RWPE2 (cell line): ENCODE measurements around the gene IRF1.
A peak's percentile ranks its signal among the peaks of the same experiment; 100 is the strongest.
"Not testable (repeated sequence)": the region's sequence is repeated elsewhere in the genome, so short reads cannot be mapped to it uniquely, and the experiment has no call there.

Experiments
- ATAC-seq: fragments of 200-7000 bp; cut with Tn5 transposase; 3 replicates; pipeline ENCODE4 v1.9.1; 2021; ENCODE audit warnings: low read depth
- DNase-seq: peaks from one replicate; pipeline ENCODE4 v3.0.0-alpha.2; 2020; ENCODE audit warnings: low spot score
- H3K27ac ChIP-seq: fragments of 450-650 bp; 2 replicates; pipeline ENCODE4 v1.5.1; 2017; ENCODE audit warnings: mild to moderate bottlenecking; ENCODE audit not compliant: poor library complexity, severe bottlenecking
- H3K27me3 ChIP-seq: fragments of 250-450 bp; sonication (Bioruptor Pico); 2 replicates; pipeline ENCODE4 v1.5.1; 2021; ENCODE audit warnings: mild to moderate bottlenecking, moderate library complexity; ENCODE audit not compliant: insufficient read depth, poor library complexity, severe bottlenecking
- H3K36me3 ChIP-seq: fragments of 250-450 bp; sonication (Bioruptor Pico); 2 replicates; pipeline ENCODE4 v1.5.1; 2020; ENCODE audit warnings: low read depth, mild to moderate bottlenecking, moderate library complexity
- H3K4me1 ChIP-seq: fragments of 250-450 bp; sonication (Bioruptor Pico); 2 replicates; pipeline ENCODE4 v1.5.1; 2021; ENCODE audit warnings: mild to moderate bottlenecking, moderate library complexity; ENCODE audit not compliant: insufficient read depth, poor library complexity, severe bottlenecking
- H3K4me3 ChIP-seq: fragments of 250-450 bp; sonication (Bioruptor Pico); 2 replicates; pipeline ENCODE4 v1.5.1; 2021; ENCODE audit warnings: mild to moderate bottlenecking, moderate library complexity; ENCODE audit not compliant: severe bottlenecking
- H3K9me3 ChIP-seq: fragments of 250-450 bp; sonication (Bioruptor Pico); 2 replicates; pipeline ENCODE4 v1.5.1; 2021; ENCODE audit warnings: mild to moderate bottlenecking, moderate library complexity; ENCODE audit not compliant: severe bottlenecking
- TF ChIP-seq, protein P1 (sequence below): fragments of 450-650 bp; IDR thresholded peaks from one replicate; pipeline ENCODE4 v1.5.1; 2017; ENCODE audit warnings: mild to moderate bottlenecking, moderate library complexity; ENCODE audit not compliant: poor library complexity, severe bottlenecking

Gene IRF1

DNA sequence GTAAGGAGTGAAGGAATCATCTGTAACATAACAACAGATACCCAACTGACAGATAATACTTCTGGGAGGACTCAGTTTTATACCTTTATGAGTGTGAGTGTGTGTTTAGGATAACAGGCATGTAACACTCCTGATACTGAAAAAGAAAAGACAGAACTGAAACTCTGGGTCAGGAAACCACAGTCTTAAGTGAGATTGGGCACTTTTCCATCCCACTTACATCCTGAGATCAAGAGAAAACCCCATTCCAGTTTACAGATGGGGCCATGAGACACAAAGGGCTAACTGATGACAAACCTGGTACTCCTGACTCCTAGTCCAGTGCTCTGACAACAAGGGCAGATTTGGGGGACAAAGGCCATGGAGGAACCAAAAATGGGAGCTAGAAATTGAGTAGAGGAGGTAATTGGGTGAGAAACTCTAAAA is 34.7 kb upstream of the IRF1 start:
- TF ChIP-seq, protein P1, sequence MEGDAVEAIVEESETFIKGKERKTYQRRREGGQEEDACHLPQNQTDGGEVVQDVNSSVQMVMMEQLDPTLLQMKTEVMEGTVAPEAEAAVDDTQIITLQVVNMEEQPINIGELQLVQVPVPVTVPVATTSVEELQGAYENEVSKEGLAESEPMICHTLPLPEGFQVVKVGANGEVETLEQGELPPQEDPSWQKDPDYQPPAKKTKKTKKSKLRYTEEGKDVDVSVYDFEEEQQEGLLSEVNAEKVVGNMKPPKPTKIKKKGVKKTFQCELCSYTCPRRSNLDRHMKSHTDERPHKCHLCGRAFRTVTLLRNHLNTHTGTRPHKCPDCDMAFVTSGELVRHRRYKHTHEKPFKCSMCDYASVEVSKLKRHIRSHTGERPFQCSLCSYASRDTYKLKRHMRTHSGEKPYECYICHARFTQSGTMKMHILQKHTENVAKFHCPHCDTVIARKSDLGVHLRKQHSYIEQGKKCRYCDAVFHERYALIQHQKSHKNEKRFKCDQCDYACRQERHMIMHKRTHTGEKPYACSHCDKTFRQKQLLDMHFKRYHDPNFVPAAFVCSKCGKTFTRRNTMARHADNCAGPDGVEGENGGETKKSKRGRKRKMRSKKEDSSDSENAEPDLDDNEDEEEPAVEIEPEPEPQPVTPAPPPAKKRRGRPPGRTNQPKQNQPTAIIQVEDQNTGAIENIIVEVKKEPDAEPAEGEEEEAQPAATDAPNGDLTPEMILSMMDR, result no peak
- Histone ChIP-seq H3K4me1 (no peaks in the 10 kb centered on the region), H3K9me3 (peaks cover 10% of the 10 kb centered on the region), H3K36me3 (no peaks in the 10 kb centered on the region), H3K4me3 (no peak overlapping the region), H3K27ac (no peak overlapping the region), H3K27me3 (no peaks in the 10 kb centered on the region)
- DNase-seq (no peak), ATAC-seq (no peak)

DNA sequence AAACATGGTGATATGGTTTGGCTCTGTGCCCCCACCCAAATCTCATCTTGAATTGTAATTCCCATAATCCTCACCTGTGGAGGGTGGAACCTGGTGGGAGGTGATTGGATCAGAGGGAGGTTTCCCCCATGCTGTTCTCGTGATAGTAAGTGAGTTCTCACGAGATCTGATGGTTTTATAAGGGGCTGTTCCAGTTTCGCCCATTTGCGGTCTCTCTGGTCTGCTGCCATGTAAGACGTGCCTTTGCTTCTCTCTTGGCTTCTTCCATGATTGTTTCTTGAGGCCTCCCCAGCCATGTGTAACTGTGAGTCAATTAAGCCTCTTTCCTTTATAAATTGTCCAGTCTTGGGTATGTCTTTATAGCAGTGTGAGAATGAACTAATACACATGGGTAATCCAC is 34.3 kb upstream of the IRF1 start:
- not testable (repeated sequence) for H3K36me3 ChIP-seq, ATAC-seq, H3K9me3 ChIP-seq, DNase-seq, H3K27ac ChIP-seq, H3K4me3 ChIP-seq, H3K4me1 ChIP-seq, H3K27me3 ChIP-seq

DNA sequence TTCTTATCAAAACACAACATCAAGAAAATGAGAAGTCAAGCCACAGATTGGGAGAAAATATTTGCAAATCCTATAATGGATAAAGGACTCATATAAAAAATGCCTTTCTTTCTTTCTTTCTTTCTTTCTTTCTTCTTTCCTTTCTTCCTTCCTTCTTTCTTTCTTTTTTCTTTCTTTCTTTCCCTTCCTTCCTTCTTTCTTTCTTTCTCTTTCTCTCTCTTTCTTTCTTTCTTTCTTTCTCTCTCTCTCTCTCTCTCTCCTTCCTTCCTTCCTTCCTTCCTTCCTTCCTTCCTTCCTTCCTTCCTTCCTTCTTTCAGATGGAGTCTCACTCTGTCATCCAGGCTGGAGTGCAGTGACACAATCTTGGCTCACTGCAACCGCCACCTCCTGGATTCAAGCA is 31.5 kb upstream of the IRF1 start:
- not testable (repeated sequence) for ATAC-seq, H3K27me3 ChIP-seq, H3K4me1 ChIP-seq, H3K27ac ChIP-seq, H3K36me3 ChIP-seq, DNase-seq, H3K9me3 ChIP-seq, H3K4me3 ChIP-seq

DNA sequence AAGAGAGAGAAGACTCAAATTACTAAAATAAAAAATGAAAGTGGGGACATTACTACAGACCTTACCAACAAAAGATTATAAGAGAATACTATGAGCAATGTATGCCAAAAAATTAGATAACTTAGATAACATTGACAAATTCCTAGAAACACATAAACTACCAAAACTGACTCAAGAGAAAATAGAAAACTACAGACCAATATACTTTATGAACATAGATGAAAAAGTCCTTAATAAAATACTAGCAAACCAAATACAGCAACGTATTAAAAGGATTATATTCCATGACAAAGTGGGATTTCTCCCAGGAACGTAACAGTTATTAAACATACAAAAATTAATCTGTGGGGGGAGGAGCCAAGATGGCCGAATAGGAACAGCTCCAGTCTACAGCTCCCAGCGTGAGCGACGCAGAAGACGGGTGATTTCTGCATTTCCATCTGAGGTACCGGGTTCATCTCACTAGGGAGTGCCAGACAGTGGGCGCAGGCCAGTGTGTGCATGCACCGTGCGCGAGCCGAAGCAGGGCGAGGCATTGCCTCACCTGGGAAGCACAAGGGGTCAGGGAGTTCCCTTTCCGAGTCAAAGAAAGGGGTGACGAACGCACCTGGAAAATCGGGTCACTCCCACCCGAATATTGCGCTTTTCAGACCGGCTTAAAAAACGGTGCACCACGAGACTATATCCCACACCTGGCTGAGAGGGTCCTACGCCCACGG is 23.2 kb upstream of the IRF1 start:
- not testable (repeated sequence) for DNase-seq, ATAC-seq, H3K27me3 ChIP-seq, H3K27ac ChIP-seq, H3K4me3 ChIP-seq, H3K36me3 ChIP-seq, H3K4me1 ChIP-seq
- peaks cover 17% of the 10 kb centered on the region for H3K9me3 ChIP-seq

DNA sequence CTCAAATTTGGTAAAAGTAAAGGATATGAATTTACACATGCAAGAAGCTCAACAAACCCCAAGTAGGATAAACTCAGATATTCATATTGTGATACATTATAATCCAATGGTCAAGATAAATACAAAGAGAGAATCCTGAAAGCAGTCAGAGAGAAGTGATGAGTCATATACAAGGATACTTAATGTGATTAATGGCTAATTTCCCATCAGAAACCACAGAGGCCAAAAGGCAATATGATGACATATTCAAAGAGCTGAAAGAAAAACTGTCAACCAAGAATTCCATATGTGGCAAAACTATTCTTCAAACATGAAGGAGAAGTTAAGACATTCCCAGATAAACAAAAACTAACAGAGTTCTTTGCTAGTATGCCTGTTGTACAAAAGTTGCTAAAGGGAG is 19.5 kb upstream of the IRF1 start:
- peak; percentile 41 for ATAC-seq
- TF ChIP-seq, protein P1, result no peak
- peaks cover 3% of the 10 kb centered on the region for H3K4me1 ChIP-seq

DNA sequence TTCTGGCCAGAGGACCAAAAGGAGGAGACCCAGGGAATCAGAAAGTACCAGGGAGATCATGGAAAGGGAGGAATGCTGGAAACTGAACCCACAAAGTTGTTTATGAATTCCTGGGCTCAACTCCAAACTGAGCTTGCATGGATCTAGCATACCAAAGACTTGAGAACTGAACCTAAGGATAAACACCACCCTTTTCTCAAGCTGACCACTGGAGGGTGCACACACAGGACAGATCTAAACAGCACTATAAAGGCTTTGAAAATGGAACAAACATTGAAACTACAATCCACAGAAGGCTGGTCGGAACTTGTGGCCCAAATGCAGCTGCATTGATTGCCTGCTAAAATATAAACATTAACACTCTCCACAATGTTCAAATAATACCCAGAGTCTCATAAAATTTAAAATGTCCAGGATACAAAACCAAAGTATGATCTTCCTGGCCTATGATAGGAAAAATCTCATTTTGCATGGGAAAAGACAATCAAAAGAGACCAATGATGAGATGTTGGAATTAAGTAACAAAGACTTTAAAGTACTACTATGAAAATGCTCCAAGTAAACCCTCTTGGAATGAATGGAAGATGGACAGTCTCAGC is 15.6 kb upstream of the IRF1 start:
- no peak overlapping the region for H3K27ac ChIP-seq
- no peak for DNase-seq
- peaks cover 4% of the 10 kb centered on the region for H3K9me3 ChIP-seq
- H3K4me1 ChIP-seq, result peaks cover 3% of the 10 kb centered on the region
- peak; percentile 83 for ATAC-seq
- H3K4me3 ChIP-seq, result no peak overlapping the region
- H3K27me3 ChIP-seq, result no peaks in the 10 kb centered on the region
- no peaks in the 10 kb centered on the region for H3K36me3 ChIP-seq
- TF ChIP-seq, protein P1, result peak; percentile 92

More for the DNA sequence above, 19.5 kb upstream of the IRF1 start:
- H3K27ac ChIP-seq, result no peak overlapping the region
- H3K27me3 ChIP-seq, result no peaks in the 10 kb centered on the region
- H3K36me3 ChIP-seq, result peaks cover 6% of the 10 kb centered on the region; the same call in 1 of the 2 replicates
- no peak overlapping the region for H3K4me3 ChIP-seq
- H3K9me3 ChIP-seq, result peaks cover 17% of the 10 kb centered on the region
- no peak for DNase-seq
